Osteoblast (primary cell): ENCODE results near the gene VASN. TPM values are rescaled to one million over a fixed set of nuclear protein-coding genes. Genes with fewer than 3 reads are reported as not detected.
A peak's percentile ranks its signal among the peaks of the same experiment; 100 is the strongest.

ENCODE experiments used
- DNase-seq: peaks from one replicate; pipeline ENCODE4 v3.0.0; 2011; ENCODE audit warnings: low spot score, mixed read lengths; ENCODE audit not compliant: insufficient read length; ENCODE audit errors: missing footprints
- H2AFZ ChIP-seq: 2 replicates; pipeline ENCODE4 v1.6.0; 2011; ENCODE audit warnings: mild to moderate bottlenecking, low read length
- H3K27ac ChIP-seq: 2 replicates; pipeline ENCODE4 v1.5.1; 2011; ENCODE audit warnings: mild to moderate bottlenecking, low read depth, low read length, moderate library complexity
- H3K27me3 ChIP-seq: 2 replicates; pipeline ENCODE4 v1.6.0; 2012; ENCODE audit warnings: mild to moderate bottlenecking, control low read depth, inconsistent platforms, low read length, moderate library complexity; ENCODE audit not compliant: insufficient read depth
- H3K36me3 ChIP-seq: 2 replicates; pipeline ENCODE4 v1.5.1; 2011; ENCODE audit warnings: mild to moderate bottlenecking, low read length, control low read depth, moderate library complexity; ENCODE audit not compliant: insufficient read depth
- H3K4me1 ChIP-seq: 2 replicates; pipeline ENCODE4 v1.5.1; 2011; ENCODE audit warnings: mild to moderate bottlenecking, low read length, control low read depth, moderate library complexity; ENCODE audit not compliant: insufficient read depth
- H3K4me2 ChIP-seq: 2 replicates; pipeline ENCODE4 v1.6.0; 2011; ENCODE audit warnings: mild to moderate bottlenecking, low read length; ENCODE audit not compliant: insufficient read depth
- H3K4me3 ChIP-seq: fragments of 200-600 bp; sonication (generic); 3 replicates; pipeline ENCODE4 v1.5.1; 2012; ENCODE audit warnings: mild to moderate bottlenecking, low read length, inconsistent platforms; ENCODE audit not compliant: insufficient read depth
- H3K79me2 ChIP-seq: 2 replicates; pipeline ENCODE4 v1.6.0; 2012; ENCODE audit warnings: mild to moderate bottlenecking, low read length, control low read depth, inconsistent platforms; ENCODE audit not compliant: insufficient read depth
- H3K9me3 ChIP-seq: 2 replicates; pipeline ENCODE4 v1.5.1; 2011; ENCODE audit warnings: low read depth, low read length, control low read depth
- H4K20me1 ChIP-seq: 2 replicates; pipeline ENCODE4 v1.6.0; 2012; ENCODE audit warnings: mild to moderate bottlenecking, low read length, control low read depth; ENCODE audit not compliant: insufficient read depth
- CTCF ChIP-seq: IDR thresholded peaks from 2 replicates; pipeline ENCODE4 v1.5.1; 2011; ENCODE audit warnings: mild to moderate bottlenecking, low read depth, low read length, moderate library complexity; ENCODE audit errors: extremely low read depth
- total RNA-seq: library from RNA; depleted of rRNA; stranded (reverse); fragments of >200 nt; gene quantifications from 2 replicates; pipeline ENCODE4 v1.2.3, GENCODE V29; 2012

Gene VASN
- total RNA-seq, 1 donor, result 217 TPM

- Histone ChIP-seq H2AFZ (no peak overlapping the region), H3K4me2 (no peak overlapping the region), H3K36me3 (peaks cover 6% of the 10 kb centered on the region), H3K4me3 (no peak overlapping the region), H3K9me3 (no peaks in the 10 kb centered on the region), H3K27me3 (no peaks in the 10 kb centered on the region), H3K4me1 (peaks cover 16% of the 10 kb centered on the region), H3K79me2 (peaks cover 26% of the 10 kb centered on the region), H4K20me1 (peaks cover 40% of the 10 kb centered on the region), H3K27ac (no peak overlapping the region)
- peak; percentile 87 for DNase-seq
- no peak for TF ChIP-seq CTCF
Measured at GRCh38 chr16:4409081-4409932, 37.7 kb downstream of the VASN start.

- H3K27me3 ChIP-seq, result no peaks in the 10 kb centered on the region
- no peak overlapping the region for H3K4me2 ChIP-seq
- peak; percentile 91 for DNase-seq
- peaks cover 22% of the 10 kb centered on the region for H3K4me1 ChIP-seq
- peaks cover 43% of the 10 kb centered on the region for H4K20me1 ChIP-seq
- H3K9me3 ChIP-seq, result no peaks in the 10 kb centered on the region
- no peak overlapping the region for H3K4me3 ChIP-seq
- TF ChIP-seq CTCF, result no peak
- peaks cover 38% of the 10 kb centered on the region for H3K79me2 ChIP-seq
- no peak overlapping the region for H2AFZ ChIP-seq
- no peak overlapping the region for H3K27ac ChIP-seq
- H3K36me3 ChIP-seq, result peaks cover 6% of the 10 kb centered on the region
Measured at GRCh38 chr16:4410335-4411075, 38.9 kb downstream of the VASN start.

GRCh38 chr16:4411684-4412083 is 40.0 kb downstream of the VASN start:
- H3K27me3 ChIP-seq, result no peaks in the 10 kb centered on the region
- no peak for TF ChIP-seq CTCF
- H3K4me1 ChIP-seq, result peaks cover 24% of the 10 kb centered on the region
- DNase-seq, result peak; percentile 41
- no peak overlapping the region for H2AFZ ChIP-seq
- no peaks in the 10 kb centered on the region for H3K9me3 ChIP-seq
- peaks cover 43% of the 10 kb centered on the region for H4K20me1 ChIP-seq
- peaks cover 6% of the 10 kb centered on the region for H3K36me3 ChIP-seq
- no peak overlapping the region for H3K27ac ChIP-seq
- H3K4me2 ChIP-seq, result no peak overlapping the region
- no peak overlapping the region for H3K4me3 ChIP-seq
- H3K79me2 ChIP-seq, result peaks cover 41% of the 10 kb centered on the region

- H3K4me3 ChIP-seq, result no peak overlapping the region
- no peak overlapping the region for H3K27ac ChIP-seq
- no peaks in the 10 kb centered on the region for H3K27me3 ChIP-seq
- H3K79me2 ChIP-seq, result peaks cover 41% of the 10 kb centered on the region
- peaks cover 43% of the 10 kb centered on the region for H4K20me1 ChIP-seq
- H3K36me3 ChIP-seq, result peaks cover 6% of the 10 kb centered on the region
- peaks cover 27% of the 10 kb centered on the region for H3K4me1 ChIP-seq
- no peak overlapping the region for H2AFZ ChIP-seq
- no peak for TF ChIP-seq CTCF
- DNase-seq, result peak; percentile 82
- H3K9me3 ChIP-seq, result no peaks in the 10 kb centered on the region
- no peak overlapping the region for H3K4me2 ChIP-seq
Measured at GRCh38 chr16:4412159-4412558, 40.5 kb downstream of the VASN start.
